HG02852 (cell line): ENCODE results near the gene SNHG17.
"Not testable (repeated sequence)": the region's sequence is repeated elsewhere in the genome, so short reads cannot be mapped to it uniquely, and the experiment has no call there.

Experiments used
- ATAC-seq: cut with Tn5 transposase; IDR thresholded peaks from one replicate; pipeline ENCODE4 v1.9.1; 2021; ENCODE audit warnings: mild to moderate bottlenecking, moderate library complexity; ENCODE audit not compliant: unreplicated experiment

Gene SNHG17

DNA sequence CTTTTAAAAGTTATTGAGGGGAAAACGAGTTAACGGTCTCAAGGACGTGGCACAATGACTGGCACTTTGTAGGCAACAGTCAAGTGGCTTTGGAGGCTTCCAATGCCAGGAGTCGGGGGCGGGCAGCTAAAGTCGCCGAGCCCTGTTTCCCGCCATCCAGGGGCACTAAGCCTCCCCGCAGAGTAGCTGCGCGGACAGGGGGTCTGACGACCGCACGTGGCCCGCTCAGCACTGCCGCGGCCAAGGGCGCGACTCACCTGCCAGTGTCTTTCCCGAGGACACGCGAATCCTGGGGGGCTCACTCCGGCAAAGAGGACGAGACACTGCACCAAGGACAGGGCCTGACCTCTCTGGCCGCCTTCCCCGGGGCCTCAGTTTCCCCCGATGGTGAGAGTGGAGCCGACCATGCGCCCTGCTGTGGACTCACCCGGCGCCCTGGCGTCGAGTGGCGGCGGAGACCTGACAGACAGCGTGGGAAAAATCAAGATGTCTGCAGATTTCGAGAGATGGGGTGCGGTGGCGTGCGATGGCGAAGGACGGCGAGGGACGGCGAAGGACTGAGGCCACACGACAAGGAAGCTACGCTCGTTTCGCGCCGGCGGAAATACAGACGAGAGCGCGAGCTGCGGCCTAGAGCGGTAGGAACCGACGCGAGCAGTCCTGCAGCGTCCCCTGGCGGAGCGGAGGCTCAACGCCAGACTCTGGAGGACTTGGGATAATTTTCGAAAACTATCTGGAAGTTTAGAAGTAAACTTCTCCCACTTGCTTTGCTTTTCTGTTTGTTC lies at the start of gene SNHG17:
Gene SNHG17 (minus strand): TSS at position 559 of the 785 bp plus-strand sequence.
- peak; percentile 68 for ATAC-seq

GRCh38 chr20:38479596-38479995 lies 44.5 kb upstream of the SNHG17 start:
- no peak for ATAC-seq

DNA sequence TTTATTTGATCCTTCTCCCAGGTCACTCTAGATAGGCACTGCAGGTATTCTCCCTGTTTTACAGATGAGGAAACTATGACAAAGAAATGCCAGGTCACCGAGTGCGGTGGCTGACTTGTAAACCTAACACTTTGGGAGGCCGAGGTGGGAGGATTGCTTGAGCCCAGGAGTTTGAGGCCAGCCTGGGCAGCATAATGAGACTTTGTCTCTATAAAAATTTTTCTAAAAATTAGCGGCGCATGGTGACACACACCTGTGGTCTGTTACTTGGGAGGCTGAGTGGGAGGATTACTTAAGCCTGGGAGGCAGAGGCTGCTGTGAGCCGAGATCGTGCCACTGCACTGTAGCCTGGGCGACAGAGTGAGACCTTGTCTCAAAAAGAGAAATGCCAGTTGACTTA lies 42.6 kb upstream of the SNHG17 start:
- ATAC-seq = no peak

DNA sequence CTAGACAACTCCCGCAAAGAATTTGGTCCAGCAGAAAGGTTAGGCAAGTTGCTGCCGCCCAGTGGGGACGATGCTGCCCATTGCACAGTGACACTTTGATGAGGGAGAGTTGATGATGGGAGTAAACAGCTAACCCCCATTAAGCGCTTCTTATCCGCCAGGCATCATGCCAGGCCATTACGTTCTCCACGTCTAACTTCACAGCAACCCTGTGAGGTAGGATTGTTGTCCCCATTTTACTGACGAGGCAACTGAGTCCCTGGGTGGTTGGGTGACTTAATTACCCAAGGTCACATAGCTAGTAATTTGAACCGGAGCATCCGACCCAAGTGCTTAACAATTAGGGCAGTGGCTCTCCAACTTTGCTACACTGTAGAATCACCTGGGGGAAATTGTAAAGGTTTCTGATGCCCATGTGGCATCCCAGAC lies 38.3 kb upstream of the SNHG17 start:
- ATAC-seq = no peak

DNA sequence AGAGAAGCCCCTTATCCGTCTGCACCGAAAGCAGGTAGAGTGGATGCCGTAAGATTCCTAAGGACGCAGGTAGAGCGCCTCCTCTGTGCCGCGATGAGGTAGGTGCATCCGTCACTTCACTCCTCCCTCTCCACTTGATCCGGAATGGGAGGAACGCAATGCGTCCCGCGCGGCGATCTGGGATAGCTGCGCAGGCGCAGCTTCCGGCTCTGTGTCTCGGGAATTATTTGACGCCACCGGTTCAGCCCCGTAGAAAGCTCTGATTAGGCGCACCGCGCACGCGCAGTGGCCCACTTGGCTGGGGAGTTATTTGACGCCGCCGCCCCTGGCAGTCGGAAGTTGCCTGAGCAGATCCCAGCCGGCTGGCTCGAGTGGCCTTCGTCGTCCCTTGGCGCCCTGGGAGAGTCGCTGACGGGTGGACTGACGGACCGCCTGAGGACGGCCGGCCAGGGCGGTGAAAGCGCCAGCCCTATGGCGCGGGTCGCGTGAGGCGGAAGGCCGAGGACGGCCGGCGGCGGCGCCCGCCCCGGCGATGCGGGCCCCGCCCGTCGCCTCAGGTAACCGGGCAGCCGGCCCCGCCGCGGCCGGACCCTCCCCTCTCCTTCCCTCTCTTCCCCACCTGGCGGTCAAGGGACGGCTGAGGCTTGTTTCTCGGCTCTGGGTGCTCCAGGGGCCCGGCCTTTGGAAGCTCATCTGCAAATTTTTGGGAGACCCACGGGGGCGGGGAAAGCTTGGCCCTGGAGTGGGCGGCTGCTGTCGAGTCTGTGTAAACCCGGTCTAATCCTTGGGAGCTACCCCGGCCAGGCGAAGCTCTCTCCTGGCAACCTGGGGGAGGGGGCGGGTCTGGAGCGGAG lies 37.6 kb upstream of the SNHG17 start, which contains the start of gene RALGAPB:
Gene RALGAPB (plus strand): TSS at position 331 of the 854 bp plus-strand sequence. CDS start 15,590 bp downstream, outside the sequence.
- peak; percentile 90 for ATAC-seq

GRCh38 chr20:38471987-38472512 lies 36.9 kb upstream of the SNHG17 start:
- no peak for ATAC-seq

GRCh38 chr20:38471245-38471644 lies 36.1 kb upstream of the SNHG17 start:
- no peak for ATAC-seq

GRCh38 chr20:38466983-38467382 lies 31.9 kb upstream of the SNHG17 start:
- no peak for ATAC-seq

GRCh38 chr20:38466171-38466570 lies 31.0 kb upstream of the SNHG17 start:
- ATAC-seq = no peak

DNA sequence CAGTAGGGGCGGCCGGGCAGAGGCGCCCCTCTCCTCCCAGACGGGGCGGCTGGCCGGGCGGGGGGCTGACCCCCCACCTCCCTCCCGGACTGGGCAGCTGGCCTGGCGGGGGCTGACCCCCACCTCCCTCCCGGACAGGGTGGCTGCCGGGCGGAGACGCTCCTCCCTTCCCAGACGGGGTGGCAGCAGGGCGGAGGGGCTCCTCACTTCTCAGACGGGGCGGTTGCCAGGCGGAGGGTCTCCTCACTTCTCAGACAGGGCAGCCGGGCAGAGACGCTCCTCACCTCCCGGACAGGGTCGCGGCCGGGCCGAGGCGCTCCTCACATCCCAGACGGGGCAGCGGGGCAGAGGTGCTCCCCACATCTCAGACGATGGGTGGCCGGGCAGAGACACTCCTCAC lies 26.4 kb upstream of the SNHG17 start:
- not testable (repeated sequence) for ATAC-seq

DNA sequence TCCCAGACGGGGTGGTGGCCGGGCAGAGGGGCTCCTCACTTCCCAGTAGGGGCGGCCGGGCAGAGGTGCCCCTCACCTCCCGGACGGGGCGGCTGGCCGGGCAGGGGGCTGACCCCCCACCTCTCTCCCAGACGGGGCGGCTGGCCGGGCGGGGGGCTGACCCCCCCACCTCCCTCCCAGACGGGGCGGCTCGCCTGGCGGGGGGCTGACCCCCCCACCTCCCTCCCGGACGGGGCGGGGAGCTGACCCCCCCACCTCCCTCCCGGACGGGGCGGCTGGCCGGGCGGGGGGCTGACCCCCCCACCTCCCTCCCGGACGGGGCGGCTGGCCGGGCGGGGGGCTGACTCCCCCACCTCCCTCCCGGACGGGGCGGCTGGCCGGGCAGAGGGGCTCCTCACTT lies 26.0 kb upstream of the SNHG17 start:
- ATAC-seq = not testable (repeated sequence)

GRCh38 chr20:38460631-38461030 lies 25.5 kb upstream of the SNHG17 start:
- not testable (repeated sequence) for ATAC-seq

GRCh38 chr20:38460040-38460623 lies 25.0 kb upstream of the SNHG17 start:
- ATAC-seq = no peak

GRCh38 chr20:38458314-38458713 lies 23.2 kb upstream of the SNHG17 start:
- no peak for ATAC-seq

GRCh38 chr20:38454556-38455473 lies 19.7 kb upstream of the SNHG17 start:
- no peak for ATAC-seq

GRCh38 chr20:38453941-38454340 lies 18.8 kb upstream of the SNHG17 start:
- peak; percentile 74 for ATAC-seq

- no peak for ATAC-seq
Measured at GRCh38 chr20:38452880-38453624, 17.9 kb upstream of the SNHG17 start.

DNA sequence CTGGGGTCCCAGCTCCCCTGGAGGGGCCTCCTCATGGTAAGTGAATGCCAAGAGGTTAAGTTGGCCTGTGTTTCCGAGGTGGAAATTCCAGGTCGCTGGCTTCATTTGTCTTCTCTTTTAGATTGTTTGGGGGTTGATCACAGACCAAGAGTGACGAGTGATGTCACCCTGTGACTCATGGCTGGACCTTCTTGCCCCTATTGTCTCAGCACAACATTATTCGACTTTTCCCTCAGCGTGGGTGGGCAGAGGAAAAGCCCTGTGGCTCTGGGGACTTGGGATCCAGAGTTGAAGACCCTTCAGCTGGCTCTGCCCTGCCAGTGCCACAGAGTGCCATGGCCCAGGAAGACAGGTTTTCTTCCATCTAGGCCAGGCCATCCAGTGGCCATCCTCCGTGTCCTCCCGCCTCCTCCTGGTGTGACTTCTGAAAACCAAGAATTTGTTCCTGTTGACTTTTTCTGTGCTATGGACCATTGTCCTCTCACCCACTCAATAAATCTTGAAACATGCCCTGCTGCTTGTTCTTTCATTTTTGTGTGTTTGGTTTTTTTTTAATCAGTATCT lies 15.4 kb upstream of the SNHG17 start:
- ATAC-seq = no peak

DNA sequence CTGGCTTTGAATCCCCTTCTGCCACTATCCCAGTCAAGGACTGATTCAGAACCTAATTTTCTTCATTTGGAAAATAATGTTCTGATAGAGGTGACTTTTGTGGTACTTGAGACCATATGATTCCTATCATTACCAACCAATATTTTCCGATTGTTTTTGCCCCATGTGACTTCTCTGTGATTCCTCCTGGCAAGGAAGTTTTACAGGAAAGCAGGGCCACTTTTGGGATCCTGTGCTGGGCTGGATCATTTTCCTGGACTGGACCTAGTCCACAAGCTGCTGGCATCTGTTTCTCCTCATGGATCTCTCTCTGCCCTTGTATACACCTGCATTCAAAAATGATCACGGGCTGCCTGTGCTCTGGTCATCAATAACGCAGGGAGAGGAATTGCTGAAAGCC lies 13.9 kb upstream of the SNHG17 start:
- ATAC-seq = no peak
